GM19351 (cell line): Measurements from ENCODE around the gene CD27.
A peak's percentile ranks its signal among the peaks of the same experiment; 100 is the strongest.
"Not testable (repeated sequence)": the region's sequence is repeated elsewhere in the genome, so short reads cannot be mapped to it uniquely, and the experiment has no call there.

Experiments used
- ATAC-seq: cut with Tn5 transposase; IDR thresholded peaks from one replicate; pipeline ENCODE4 v1.9.1; 2021; ENCODE audit warnings: mild to moderate bottlenecking, moderate library complexity; ENCODE audit not compliant: unreplicated experiment

The CD27 gene

GRCh38 chr12:6478416-6478815 lies 33.7 kb downstream of the CD27 start:
- ATAC-seq: no peak

GRCh38 chr12:6488240-6488639 lies 43.5 kb downstream of the CD27 start:
- ATAC-seq: no peak

DNA sequence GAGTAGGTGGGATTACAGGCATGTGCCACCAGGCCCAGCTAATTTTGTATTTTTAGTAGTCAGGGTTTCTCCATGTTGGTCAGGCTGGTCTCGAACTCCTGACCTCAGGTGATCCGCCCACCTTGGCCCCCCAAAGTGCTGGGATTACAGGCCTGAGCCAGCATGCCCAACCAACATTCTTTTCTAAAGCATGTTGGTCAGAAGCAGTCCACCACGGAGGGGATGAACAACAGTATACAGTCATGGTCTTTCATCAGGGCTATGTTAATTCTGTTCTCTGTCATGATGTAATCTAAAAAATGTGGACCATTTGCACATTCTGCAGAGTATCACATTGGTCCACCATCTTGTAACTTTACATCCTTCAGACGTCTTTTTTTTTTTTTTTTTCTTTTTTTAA lies 44.7 kb downstream of the CD27 start:
- no peak for ATAC-seq

GRCh38 chr12:6490673-6491072 lies 45.9 kb downstream of the CD27 start:
- not testable (repeated sequence) for ATAC-seq

DNA sequence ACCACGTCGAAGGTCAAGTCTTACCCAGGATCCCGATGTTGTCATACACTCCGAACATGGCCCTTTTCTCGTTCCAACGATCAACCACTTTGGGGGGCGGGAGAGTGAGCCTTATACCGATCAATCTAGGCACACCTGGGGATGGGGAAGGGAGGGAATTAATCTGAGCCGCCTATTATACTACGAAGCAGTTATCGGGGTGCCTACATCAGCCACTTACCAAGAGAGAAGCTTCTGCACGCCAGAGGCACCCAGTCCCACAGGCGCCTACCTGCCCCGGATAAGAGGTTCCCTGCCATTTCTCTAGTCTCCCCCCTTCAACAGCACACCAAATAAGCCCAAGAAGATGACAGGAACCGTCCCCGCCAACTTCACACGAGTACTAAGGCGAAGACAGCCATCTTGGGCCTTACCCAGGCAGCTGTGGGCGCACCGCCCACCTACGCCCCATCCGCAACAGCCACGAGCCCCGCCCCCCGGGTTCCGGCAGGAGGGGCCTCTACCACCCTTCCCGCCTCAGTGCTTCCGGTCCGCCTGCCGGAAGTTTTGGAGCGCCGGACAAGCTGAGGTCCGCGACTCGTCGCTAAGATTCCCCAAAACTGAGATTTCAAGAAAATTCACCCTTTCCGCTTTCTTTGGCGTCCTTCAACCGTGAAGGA lies 48.2 kb downstream of the CD27 start, which contains the start of gene MRPL51:
TSS of gene MRPL51 (minus strand) at position 425 of the 659 bp plus-strand sequence. CDS start at position 299, 126 bp downstream.
- peak; percentile 61 for ATAC-seq

- ATAC-seq: peak; percentile 84
Observed at GRCh38 chr12:6493497-6494257, 48.9 kb downstream of the CD27 start, which contains the start of gene NCAPD2. Gene NCAPD2 (plus strand): TSS chr12:6494102. CDS start chr12:6495099, 997 bp downstream.

DNA sequence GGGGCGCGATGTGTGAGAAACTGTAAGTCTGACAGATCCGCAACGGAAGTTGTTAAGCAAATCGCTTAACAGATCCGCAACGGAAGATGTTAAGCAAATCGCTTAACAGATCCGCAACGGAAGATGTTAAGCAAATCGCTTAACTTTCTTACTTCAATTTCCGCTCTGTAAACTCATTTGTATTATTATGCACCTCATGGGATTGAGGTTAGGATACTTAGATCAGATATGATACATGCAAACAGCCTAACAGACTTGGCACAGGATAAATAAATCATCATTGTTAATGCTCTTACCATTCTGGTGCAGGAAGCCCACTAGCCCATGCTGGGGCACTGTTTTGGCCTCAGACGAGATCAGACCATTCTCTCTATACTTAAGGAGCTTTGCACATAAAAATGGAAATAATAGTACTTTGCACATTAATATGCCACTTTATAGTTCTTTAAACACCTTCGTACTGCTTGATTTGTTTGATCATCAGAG lies 49.5 kb downstream of the CD27 start:
- ATAC-seq: peak; percentile 24

DNA sequence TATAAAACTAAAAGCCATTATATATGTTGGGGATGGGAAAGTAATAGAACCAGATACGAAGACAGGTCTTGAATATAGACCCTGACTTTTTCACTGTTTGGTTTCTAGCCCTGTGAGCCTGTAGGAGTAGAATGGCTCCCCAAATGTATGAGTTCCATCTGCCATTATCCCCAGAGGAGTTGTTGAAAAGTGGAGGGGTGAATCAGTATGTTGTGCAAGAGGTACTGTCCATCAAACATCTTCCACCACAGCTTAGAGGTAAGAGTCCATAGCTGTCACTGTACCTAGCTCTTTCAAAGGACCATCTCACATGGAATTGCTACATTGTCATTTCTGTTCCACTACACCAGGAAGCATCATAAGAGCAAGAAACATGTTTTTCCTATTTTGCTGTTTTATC lies 50.2 kb downstream of the CD27 start:
- no peak for ATAC-seq

GRCh38 chr12:6497291-6497690 lies 52.5 kb downstream of the CD27 start:
- ATAC-seq: not testable (repeated sequence)

DNA sequence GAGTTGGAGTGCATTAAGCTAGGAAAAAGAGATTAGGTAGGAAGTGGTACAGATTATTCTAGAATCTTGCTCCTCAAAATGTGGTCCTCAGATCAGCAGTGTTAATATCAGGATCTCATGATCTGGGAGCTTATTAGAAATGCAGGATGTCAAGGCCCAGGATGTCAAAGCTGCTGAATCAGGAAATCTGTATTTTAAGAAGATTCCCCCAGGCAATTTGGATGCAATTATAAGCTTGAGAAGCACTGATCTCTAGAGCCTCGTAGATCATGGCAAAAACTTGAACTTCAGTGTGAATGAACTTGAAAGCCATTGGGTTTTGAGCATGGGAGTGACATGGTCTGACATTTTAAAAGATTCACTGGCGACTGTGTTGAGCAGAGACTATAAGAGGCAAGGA lies 55.7 kb downstream of the CD27 start:
- no peak for ATAC-seq
